H1 (cell line): Measurements from ENCODE around the gene CMSS1. TPM values are rescaled to one million over a fixed set of nuclear protein-coding genes. Genes with fewer than 3 reads are reported as not detected.

Source experiments
- CTCF ChIA-PET: fragments of 300-600 bp; sonication (Branson Sonifier 250); formaldehyde crosslinking; loops from one replicate; lab custom pipeline; 2021; ENCODE audit not compliant: partially characterized antibody; lab: Charles Lee
- POLR2A ChIA-PET: fragments of 300-600 bp; sonication (Branson Sonifier 250); formaldehyde crosslinking; loops from one replicate; lab custom pipeline; 2021; ENCODE audit warnings: inconsistent platforms; ENCODE audit not compliant: partially characterized antibody; lab: Charles Lee
- DNase-seq, 2 experiments: peaks; one replicate each; pipeline versions ENCODE4 v3.0.0 to v3.0.0-alpha.2; 2010 to 2022; ENCODE audit warnings: low spot score in 2 of 2, low read depth in 1 of 2, mixed read lengths in 1 of 2
- FAIRE-seq: peaks from 2 replicates; lab custom pipeline; 2011; peaks lifted over from hg19 to GRCh38; lab: Jason Lieb, UNC
- H2AFZ ChIP-seq: 2 replicates; pipeline ENCODE4 v1.8.1; 2012; ENCODE audit warnings: low read length, inconsistent platforms
- H2AK5ac ChIP-seq: 2 replicates; pipeline ENCODE4 v1.6.1; 2013; ENCODE audit warnings: low read depth, low read length
- H2BK120ac ChIP-seq: replicated peaks from 2 replicates; pipeline ENCODE3; 2013; ENCODE audit warnings: low read depth, low read length, inconsistent platforms
- H2BK12ac ChIP-seq: 2 replicates; pipeline ENCODE4 v1.6.1; 2013; ENCODE audit warnings: low read depth, low read length
- H2BK15ac ChIP-seq: 2 replicates; pipeline ENCODE4 v1.6.1; 2013; ENCODE audit warnings: low read length
- H2BK20ac ChIP-seq: 2 replicates; pipeline ENCODE4 v1.6.1; 2013; ENCODE audit warnings: low read length
- H2BK5ac ChIP-seq: 2 replicates; pipeline ENCODE4 v1.6.1; 2013; ENCODE audit warnings: low read depth, low read length
- H3K14ac ChIP-seq: 2 replicates; pipeline ENCODE4 v1.6.1; 2013; ENCODE audit warnings: inconsistent platforms; ENCODE audit not compliant: insufficient read length
- H3K18ac ChIP-seq: 2 replicates; pipeline ENCODE4 v1.6.1; 2013; ENCODE audit warnings: low read length; ENCODE audit errors: extremely low read depth
- H3K23ac ChIP-seq: 2 replicates; pipeline ENCODE4 v1.6.1; 2013; ENCODE audit warnings: inconsistent platforms; ENCODE audit not compliant: insufficient read length
- H3K23me2 ChIP-seq: 2 replicates; pipeline ENCODE4 v1.6.1; 2013; ENCODE audit warnings: low read depth, low read length
- H3K27ac ChIP-seq: 2 replicates; pipeline ENCODE4 v1.6.1; 2011; ENCODE audit warnings: low read depth, low read length, inconsistent platforms
- H3K27me3 ChIP-seq, 4 experiments: replicated peaks in 1 of 4; 1 replicate in 1 of 4; 2 replicates in 3 of 4; pipeline versions ENCODE4 v1.6.1 to v1.8.1; 2011 to 2013; ENCODE audit warnings: low read length in 3 of 4, mild to moderate bottlenecking in 3 of 4, inconsistent platforms in 2 of 4, mixed read lengths in 2 of 4, moderate library complexity in 1 of 4; ENCODE audit not compliant: control insufficient read depth in 3 of 4, insufficient read depth in 3 of 4; ENCODE audit errors: extremely low read depth in 1 of 4
- H3K36me3 ChIP-seq, 4 experiments: 2 replicates each; pipeline versions ENCODE4 v1.6.1 to v1.8.1; 2011 to 2013; ENCODE audit warnings: mild to moderate bottlenecking in 4 of 4, low read length in 3 of 4, moderate library complexity in 2 of 4, control low read depth in 1 of 4, inconsistent platforms in 1 of 4; ENCODE audit not compliant: insufficient read depth in 4 of 4, control insufficient read depth in 2 of 4
- H3K4ac ChIP-seq: replicated peaks from 2 replicates; pipeline ENCODE3; 2013; ENCODE audit warnings: low read length, low read depth, mixed read lengths, inconsistent platforms; ENCODE audit not compliant: insufficient read length
- H3K4me1 ChIP-seq, 4 experiments: replicated peaks in 1 of 4; 1 replicate in 1 of 4; 2 replicates in 3 of 4; pipeline versions ENCODE4 v1.6.1 to v1.8.1; 2011 to 2013; ENCODE audit warnings: low read length in 3 of 4, inconsistent platforms in 2 of 4, mixed read lengths in 1 of 4; ENCODE audit not compliant: insufficient read depth in 4 of 4, control insufficient read depth in 3 of 4
- H3K4me2 ChIP-seq, 2 experiments: 2 replicates each; pipeline versions ENCODE4 v1.6.1 to v1.8.1; 2011 to 2013; ENCODE audit warnings: low read depth in 2 of 2, low read length in 2 of 2, control low read depth in 1 of 2, inconsistent platforms in 1 of 2, mild to moderate bottlenecking in 1 of 2; ENCODE audit not compliant: insufficient read depth in 1 of 2
- H3K4me3 ChIP-seq, 4 experiments: fragments of 200-600, 300-600 bp in 1 of 4; sonication (generic), shearing (Covaris generic), sonication (Bioruptor Twin) in 1 of 4; 2 replicates each; pipeline versions ENCODE4 v1.5.1 to v1.8.1; 2011 to 2016; ENCODE audit warnings: low read length in 4 of 4, low read depth in 3 of 4, control low read depth in 2 of 4, inconsistent platforms in 2 of 4, mild to moderate bottlenecking in 2 of 4, mixed read lengths in 1 of 4, moderate library complexity in 1 of 4; ENCODE audit not compliant: insufficient read depth in 2 of 4; ENCODE audit errors: extremely low read depth in 1 of 4
- H3K56ac ChIP-seq: replicated peaks from 2 replicates; pipeline ENCODE3; 2013; ENCODE audit warnings: low read depth, mild to moderate bottlenecking, mixed read lengths, low read length, inconsistent platforms; ENCODE audit not compliant: insufficient read length
- H3K79me1 ChIP-seq: 2 replicates; pipeline ENCODE4 v1.6.1; 2013; ENCODE audit warnings: low read depth, low read length, control low read depth
- H3K79me2 ChIP-seq, 2 experiments: 2 replicates each; pipeline versions ENCODE4 v1.6.1 to v1.8.1; 2012 to 2013; ENCODE audit warnings: low read length in 2 of 2, mild to moderate bottlenecking in 2 of 2, inconsistent platforms in 1 of 2; ENCODE audit not compliant: insufficient read depth in 2 of 2, control insufficient read depth in 1 of 2
- H3K9ac ChIP-seq, 4 experiments: replicated peaks in 1 of 4; 1 replicate in 1 of 4; 2 replicates in 3 of 4; pipeline versions ENCODE4 v1.6.1 to v1.8.1; 2011 to 2013; ENCODE audit warnings: low read depth in 3 of 4, low read length in 3 of 4, control low read depth in 2 of 4, mild to moderate bottlenecking in 2 of 4, moderate library complexity in 2 of 4, inconsistent platforms in 1 of 4; ENCODE audit errors: extremely low read depth in 1 of 4
- H3K9me3 ChIP-seq, 2 experiments: 2 replicates each; pipeline versions ENCODE4 v1.6.1 to v1.8.1; 2012 to 2013; ENCODE audit warnings: mild to moderate bottlenecking in 2 of 2, moderate library complexity in 2 of 2, control low read depth in 1 of 2, inconsistent platforms in 1 of 2, low read depth in 1 of 2, low read length in 1 of 2, mixed read lengths in 1 of 2; ENCODE audit not compliant: insufficient read depth in 2 of 2
- H4K20me1 ChIP-seq, 2 experiments: replicated peaks in 1 of 2; 2 replicates each; pipeline versions ENCODE3 to v1.8.1; 2011 to 2013; ENCODE audit warnings: inconsistent platforms in 2 of 2, low read length in 2 of 2, mild to moderate bottlenecking in 1 of 2; ENCODE audit not compliant: insufficient read depth in 2 of 2, control insufficient read depth in 1 of 2
- H4K5ac ChIP-seq: 2 replicates; pipeline ENCODE4 v1.6.1; 2013; ENCODE audit warnings: low read length, low read depth, mixed read lengths, inconsistent platforms; ENCODE audit not compliant: insufficient read length
- H4K8ac ChIP-seq: 2 replicates; pipeline ENCODE4 v1.8.0; 2013; ENCODE audit warnings: mild to moderate bottlenecking, moderate library complexity, low read length, inconsistent platforms; ENCODE audit not compliant: insufficient read depth; ENCODE audit errors: extremely low read depth
- H4K91ac ChIP-seq: replicated peaks from 2 replicates; pipeline ENCODE3; 2013; ENCODE audit warnings: low read length, mixed read lengths, inconsistent platforms; ENCODE audit not compliant: insufficient read length
- WGBS, 2 experiments: shearing (Covaris generic) in 1 of 2; methylation state at CpG; one replicate each; pipeline versions ENCODE4 v1.1.6 to v1.1.7; 2013 to 2015; ENCODE audit warnings: low lambda C conversion rate in 2 of 2, mixed read lengths in 2 of 2, inconsistent platforms in 1 of 2, low coverage in 1 of 2, missing lambda C conversion rate in 1 of 2; ENCODE audit not compliant: insufficient replicate concordance in 2 of 2, insufficient coverage in 1 of 2, insufficient read length in 1 of 2; ENCODE audit errors: extremely low coverage in 1 of 2, missing lambda C conversion rate in 1 of 2; 5-methylcytosine and 5-hydroxymethylcytosine counted together
- polyA plus RNA-seq, 7 experiments: library from polyadenylated mRNA; depleted of rRNA in 3 of 7; stranded (reverse) in 5 of 7; unstranded in 2 of 7; fragments of >200 nt in 5 of 7; fragments of 200-250 nt in 2 of 7; gene quantifications; 1 replicate in 5 of 7; 2 replicates in 1 of 7; 4 replicates in 1 of 7; pipeline versions ENCODE4 v1.2.1 to v1.2.3, GENCODE V29; 2011 to 2013; ENCODE audit warnings: missing spikeins in 2 of 7, mixed read lengths in 2 of 7
- total RNA-seq: library from RNA; stranded (reverse); fragmentation: NEBNext Ultra II Directional; extraction: Animal tissue kit (Norgen Biotek cat#: 25700); gene quantifications from 2 replicates; pipeline ENCODE4 v1.2.1, GENCODE V29; 2021

Gene CMSS1
- total and polyA plus RNA-seq, 2 of the 8 experiments (the other 6 are each of a cell fraction or from before 2014, with no cell fraction given), result 15.2 to 75.1 TPM

DNA sequence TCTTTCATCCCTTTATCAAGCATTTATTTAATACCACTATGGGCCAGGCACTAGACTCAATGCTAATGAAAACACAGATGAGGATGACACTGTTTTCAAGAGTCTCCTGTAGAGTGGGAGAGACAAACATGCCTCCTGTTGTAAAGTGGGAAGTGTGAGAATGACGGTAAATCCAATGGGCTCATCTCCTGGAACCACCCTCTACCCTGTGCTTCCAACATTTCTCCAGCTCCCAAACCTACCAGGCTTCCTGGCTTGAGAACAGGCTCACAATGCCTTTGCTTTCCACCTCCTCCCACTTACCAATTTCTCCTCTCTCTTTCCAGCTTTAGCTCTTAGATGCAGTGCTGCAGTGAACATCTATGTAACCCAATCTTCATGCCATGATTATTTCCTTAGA lies 389.0 kb downstream of the CMSS1 start:
- FAIRE-seq (no peak), DNase-seq (no peak)
- CTCF ChIA-PET, result interaction anchor here (1.4 kb wide), 1 partner anchor 47 kb away, joined by 7 read pairs; no protein-coding TSS in a partner anchor

More for the DNA sequence above, 389.0 kb downstream of the CMSS1 start:
- Histone ChIP-seq H4K91ac (no peak overlapping the region), H3K4me1 (peaks cover 0 to 12% (median 10%) of the 10 kb centered on the region in 4 experiments; a peak in 5 of 7 replicates), H4K20me1 (no peaks in the 10 kb centered on the region), H4K8ac (no peak overlapping the region), H3K4me2 (no peak overlapping the region), H2BK15ac (no peak overlapping the region), H3K79me1 (no peaks in the 10 kb centered on the region), H3K9me3 (no peaks in the 10 kb centered on the region), H2BK12ac (no peak overlapping the region), H3K23ac (no peak overlapping the region), H3K9ac (no peak overlapping the region), H2AK5ac (no peak overlapping the region), H3K18ac (no peak overlapping the region), H3K23me2 (no peaks in the 10 kb centered on the region), H2AFZ (peak overlapping the region; percentile 54), H3K56ac (no peak overlapping the region), H3K27ac (no peak overlapping the region), H3K4me3 (no peak overlapping the region), H3K36me3 (no peaks in the 10 kb centered on the region), H4K5ac (no peak overlapping the region), H2BK5ac (no peak overlapping the region), H3K14ac (no peak overlapping the region), H3K79me2 (no peaks in the 10 kb centered on the region), H2BK120ac (no peak overlapping the region), H2BK20ac (no peak overlapping the region), H3K27me3 (no peaks in the 10 kb centered on the region), H3K4ac (no peak overlapping the region)
- POLR2A ChIA-PET, result no interaction called here
- WGBS, 2 experiments, result 94% methylated on average over 1 of the region's 1 CpG; no CpG with 5 or more reads in 1 of the 2 experiments
